Thyroid gland (tissue), 4 donors: ENCODE measurements around the gene PAX5.

Experiments used
- POLR2A ChIP-seq, 2 donors: fragments of 450-650 bp; IDR thresholded peaks; one replicate each; pipeline ENCODE4 v1.6.1; 2017; ENCODE audit warnings: antibody characterized with exemption in 2 of 2, mild to moderate bottlenecking in 2 of 2, moderate library complexity in 1 of 2
- TF ChIP-seq, protein P1 (sequence below), 6 experiments: fragments of 200-600 bp in 3 of 6; fragments of 450-650 bp in 3 of 6; sonication (generic) in 3 of 6; IDR thresholded peaks; one replicate each; pipeline ENCODE4 v1.5.1; 2016 to 2019; ENCODE audit warnings: antibody characterized with exemption in 6 of 6, mild to moderate bottlenecking in 2 of 6, inconsistent platforms in 1 of 6, moderate library complexity in 1 of 6

GRCh38 chr9:36878986-36879982 lies 154.8 kb downstream of the PAX5 start:
- TF ChIP-seq, protein P1, sequence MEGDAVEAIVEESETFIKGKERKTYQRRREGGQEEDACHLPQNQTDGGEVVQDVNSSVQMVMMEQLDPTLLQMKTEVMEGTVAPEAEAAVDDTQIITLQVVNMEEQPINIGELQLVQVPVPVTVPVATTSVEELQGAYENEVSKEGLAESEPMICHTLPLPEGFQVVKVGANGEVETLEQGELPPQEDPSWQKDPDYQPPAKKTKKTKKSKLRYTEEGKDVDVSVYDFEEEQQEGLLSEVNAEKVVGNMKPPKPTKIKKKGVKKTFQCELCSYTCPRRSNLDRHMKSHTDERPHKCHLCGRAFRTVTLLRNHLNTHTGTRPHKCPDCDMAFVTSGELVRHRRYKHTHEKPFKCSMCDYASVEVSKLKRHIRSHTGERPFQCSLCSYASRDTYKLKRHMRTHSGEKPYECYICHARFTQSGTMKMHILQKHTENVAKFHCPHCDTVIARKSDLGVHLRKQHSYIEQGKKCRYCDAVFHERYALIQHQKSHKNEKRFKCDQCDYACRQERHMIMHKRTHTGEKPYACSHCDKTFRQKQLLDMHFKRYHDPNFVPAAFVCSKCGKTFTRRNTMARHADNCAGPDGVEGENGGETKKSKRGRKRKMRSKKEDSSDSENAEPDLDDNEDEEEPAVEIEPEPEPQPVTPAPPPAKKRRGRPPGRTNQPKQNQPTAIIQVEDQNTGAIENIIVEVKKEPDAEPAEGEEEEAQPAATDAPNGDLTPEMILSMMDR (IDR thresholded peaks at IDR 0.05) = no peak
- no peak for TF ChIP-seq POLR2A (IDR thresholded peaks at IDR 0.05)
